HG03135 (cell line): Measurements from ENCODE around the gene KCTD1.

Experiments
- ATAC-seq: cut with Tn5 transposase; IDR thresholded peaks from one replicate; pipeline ENCODE4 v1.9.1; 2021; ENCODE audit warnings: mild to moderate bottlenecking, moderate library complexity; ENCODE audit not compliant: unreplicated experiment

The KCTD1 gene

DNA sequence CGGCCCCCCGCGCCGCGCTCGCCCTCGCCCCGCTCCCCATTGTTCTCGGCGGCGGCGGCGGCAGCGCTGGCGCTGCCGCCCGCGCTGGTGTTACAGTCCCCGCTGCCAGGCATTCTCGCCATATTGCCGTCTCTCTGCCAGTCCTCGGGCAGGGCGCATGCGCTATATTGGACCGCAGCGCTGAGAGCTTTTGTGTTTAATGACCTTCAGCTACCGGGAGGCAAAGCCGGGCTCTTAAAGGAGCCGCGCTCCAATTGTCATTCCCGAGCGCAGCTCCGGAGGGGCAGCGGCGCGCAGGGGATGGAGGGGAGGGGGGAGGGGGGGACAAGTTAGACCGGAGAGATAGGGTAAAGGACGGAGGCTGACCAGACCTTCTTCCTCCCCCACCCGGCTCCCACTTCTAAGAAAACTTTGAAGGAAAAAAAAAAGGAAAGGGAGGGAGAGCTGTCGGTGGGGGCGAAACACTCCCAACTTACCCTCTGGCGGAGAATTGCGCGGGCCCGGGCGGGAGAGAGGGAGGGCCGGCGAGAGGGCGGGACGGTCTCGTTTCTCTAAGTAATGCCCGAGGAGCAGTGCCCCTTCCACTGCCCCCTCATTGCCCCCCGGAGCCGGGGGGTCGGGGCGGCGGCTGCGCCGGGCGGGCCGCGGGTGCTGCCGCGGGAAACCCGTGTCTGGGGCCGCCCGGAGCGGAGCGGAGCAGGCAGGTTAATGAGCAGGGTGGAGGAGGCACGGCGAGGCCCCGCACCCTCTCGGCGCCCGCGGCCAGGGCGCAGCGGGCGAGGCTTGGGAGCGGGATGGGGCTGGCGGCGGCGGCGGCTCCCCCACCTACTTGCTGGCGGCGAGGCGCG lies at the start of gene KCTD1:
Gene KCTD1 (minus strand): TSS at position 139 of the 848 bp plus-strand sequence. CDS start 17 bp downstream, at position 122.
- ATAC-seq: peak; percentile 46

DNA sequence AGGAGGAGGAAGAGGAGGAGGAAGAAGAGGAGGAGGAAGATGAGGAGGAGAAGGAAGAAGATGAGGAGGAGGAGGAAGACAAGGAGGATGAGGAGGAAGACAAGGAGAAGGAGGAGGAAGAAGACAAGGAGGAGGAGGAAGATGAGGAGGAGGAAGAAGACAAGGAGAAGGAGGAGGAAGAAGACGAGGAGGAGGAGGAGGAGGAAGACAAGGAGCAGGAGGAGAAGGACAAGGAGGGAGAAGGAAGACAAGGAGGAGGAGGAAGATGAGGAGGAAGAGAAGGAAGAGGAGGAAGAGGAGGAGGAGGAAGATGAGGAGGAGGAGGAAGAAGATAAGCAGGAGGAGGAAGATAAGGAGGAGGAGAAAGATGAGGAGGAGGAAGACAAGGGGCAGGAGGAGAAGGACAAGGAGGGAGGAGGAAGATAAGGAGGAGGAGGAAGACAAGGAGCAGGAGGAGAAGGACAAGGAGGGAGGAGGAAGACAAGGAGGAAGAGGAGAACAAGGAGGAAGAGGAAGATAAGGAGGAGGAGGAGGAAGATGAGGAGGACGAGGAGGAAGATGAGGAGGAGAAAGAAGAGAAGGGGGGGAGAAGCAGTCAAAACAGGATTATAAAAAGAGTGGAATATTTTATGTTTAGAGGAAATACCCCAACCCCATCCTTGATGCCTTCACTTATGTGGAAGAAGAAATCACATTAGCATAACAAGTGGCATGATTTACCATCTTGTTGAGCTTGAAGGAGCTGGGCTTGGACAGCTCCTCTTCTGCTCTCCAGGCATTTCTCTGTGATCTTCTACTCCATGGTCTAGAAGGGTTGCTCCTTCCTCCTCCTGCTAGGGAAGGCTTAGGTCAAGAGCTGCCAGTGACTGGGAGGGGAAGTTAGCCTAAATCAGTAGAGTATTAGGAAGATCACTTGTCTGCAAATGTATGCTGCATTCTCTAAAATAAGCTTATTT lies 45.3 kb upstream of the KCTD1 start:
- ATAC-seq: no peak

DNA sequence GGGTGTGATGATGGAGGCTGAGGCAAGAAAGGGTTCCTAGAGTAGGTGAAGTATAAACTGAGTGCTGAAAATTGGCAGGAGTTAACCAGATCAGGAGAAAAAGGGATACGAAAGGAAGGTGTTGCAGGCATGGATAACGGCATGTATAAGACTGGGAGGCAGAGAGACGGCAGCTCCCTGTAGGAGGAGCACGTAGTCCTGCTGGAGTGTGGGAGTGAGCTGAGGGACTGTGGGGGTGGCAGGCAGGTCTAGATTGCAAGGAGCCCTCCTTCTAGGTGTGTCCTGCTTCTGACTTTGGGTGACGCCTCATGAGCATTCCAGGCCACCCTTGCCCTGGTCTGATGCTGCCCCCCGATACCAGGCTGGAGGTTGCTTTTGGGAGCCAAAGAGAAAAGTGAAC lies 36.4 kb upstream of the KCTD1 start:
- no peak for ATAC-seq

GRCh38 chr18:26579941-26580618 lies 31.7 kb upstream of the KCTD1 start:
- ATAC-seq: no peak

DNA sequence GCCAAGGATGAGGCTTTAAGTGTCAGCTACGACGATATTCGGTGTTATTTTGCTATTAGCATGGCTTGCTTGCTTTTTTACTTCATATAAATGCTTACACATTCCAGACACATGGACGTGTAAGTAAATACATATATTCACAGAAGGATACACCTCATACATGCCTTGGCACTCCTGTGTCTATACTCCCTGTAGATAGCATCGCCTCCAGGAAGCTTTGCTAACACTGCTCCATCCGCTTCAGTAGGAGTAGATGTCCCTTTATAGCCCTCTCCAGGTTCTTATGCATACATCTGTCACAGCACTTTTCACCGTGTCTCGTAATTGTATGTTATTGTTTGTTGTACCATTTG lies 27.5 kb upstream of the KCTD1 start:
- no peak for ATAC-seq

GRCh38 chr18:26574958-26575864 lies 26.9 kb upstream of the KCTD1 start:
- no peak for ATAC-seq

GRCh38 chr18:26568926-26569665 lies 20.7 kb upstream of the KCTD1 start:
- ATAC-seq: no peak

- no peak for ATAC-seq
Measured at GRCh38 chr18:26568513-26568912, 20.2 kb upstream of the KCTD1 start.

GRCh38 chr18:26566874-26567555 lies 18.7 kb upstream of the KCTD1 start:
- ATAC-seq: no peak

GRCh38 chr18:26565514-26565913 lies 17.2 kb upstream of the KCTD1 start:
- no peak for ATAC-seq

GRCh38 chr18:26563024-26563423 lies 14.7 kb upstream of the KCTD1 start:
- ATAC-seq: no peak

DNA sequence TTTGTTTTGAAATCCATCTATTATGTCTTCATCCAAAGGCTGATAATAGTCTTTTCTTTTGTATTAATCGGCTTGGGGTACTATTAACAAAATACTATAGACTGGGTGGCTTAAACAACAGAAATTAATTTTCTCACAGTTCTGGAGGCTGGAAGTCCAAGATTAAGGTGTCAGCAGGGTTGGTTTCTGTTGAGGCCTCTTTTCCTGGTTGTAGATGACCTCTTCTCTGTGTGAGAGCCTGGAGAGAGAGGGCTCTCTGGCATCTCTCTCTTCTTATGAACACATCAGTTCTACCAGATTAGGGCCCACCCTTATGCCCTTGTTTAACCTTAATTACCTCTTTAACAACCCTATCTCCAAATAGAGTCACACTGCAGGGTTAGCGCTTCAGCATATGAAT lies 14.2 kb upstream of the KCTD1 start:
- ATAC-seq: no peak

DNA sequence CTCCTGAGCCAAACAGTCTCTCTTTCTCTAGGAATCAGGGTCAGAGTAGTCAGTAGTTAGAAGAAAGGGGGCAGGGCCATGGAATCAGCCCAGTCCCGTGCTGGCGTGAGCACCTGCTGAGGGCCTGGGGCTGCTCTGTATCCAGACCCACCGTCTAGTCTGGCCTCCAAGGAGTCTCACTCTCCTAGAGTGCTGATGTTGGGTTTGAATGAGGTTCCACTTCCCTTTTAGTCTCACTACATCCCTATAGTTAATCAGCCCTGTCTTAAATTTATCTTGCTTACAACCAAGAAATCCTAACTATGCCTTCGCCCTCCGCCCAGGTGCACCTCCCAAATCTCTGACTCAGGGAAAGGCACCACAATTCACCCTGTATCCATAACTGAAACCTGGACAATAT lies 13.4 kb upstream of the KCTD1 start:
- ATAC-seq: no peak

GRCh38 chr18:26556573-26556972 lies 8.2 kb upstream of the KCTD1 start:
- ATAC-seq: no peak

DNA sequence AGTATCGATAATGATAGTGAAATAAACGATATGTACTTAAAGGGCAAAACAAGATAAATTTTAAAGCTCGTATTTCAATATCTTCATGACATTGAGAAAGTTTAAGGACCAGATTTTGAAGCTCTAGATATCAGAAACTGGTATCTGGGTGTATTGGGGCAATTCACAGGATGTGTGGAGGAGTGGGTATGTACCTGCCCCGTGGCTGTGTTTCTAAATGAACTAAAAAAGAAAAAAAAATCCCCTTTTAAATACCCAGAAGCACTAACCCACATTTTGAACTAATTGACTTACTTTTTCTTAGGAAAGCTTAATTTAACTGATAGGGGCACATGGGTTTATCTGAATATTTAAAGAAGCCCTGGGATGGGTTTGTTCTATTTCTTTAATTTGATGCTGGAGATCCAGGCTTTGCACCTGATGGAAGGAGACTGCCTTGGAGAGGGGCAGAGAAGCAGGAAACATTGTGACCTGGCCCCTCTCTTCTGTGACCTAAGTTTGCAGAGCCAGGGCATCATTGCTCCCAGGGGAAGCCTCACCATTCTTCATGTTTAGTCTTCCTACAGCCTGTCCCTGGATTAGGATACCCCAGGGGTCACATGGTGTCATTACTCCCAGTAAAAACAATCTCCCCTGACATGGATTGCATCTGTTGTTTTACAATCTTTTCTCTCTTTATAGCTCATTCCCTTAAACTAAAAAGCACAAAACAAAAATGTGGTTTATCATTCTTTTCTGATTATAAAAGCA lies 7.6 kb upstream of the KCTD1 start:
- no peak for ATAC-seq

DNA sequence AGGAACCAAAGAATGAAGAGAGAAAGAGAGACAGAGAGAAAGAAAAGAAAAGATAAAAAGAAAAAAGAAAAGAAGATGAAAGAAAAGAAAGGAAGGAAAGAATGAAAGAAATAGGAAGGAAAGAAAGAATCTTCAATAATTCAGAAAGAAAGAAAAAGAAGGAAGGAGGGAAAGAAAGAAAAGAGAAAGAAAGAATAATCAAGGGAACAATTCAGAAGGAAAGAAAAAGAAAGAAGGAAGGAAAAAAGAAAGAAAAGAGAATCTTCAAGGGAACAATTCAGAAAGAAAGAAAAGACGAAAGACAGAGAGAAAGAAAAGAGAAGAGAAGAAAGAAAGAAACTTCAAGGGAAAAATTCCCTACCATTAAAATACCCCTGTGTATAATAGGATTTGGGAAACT lies 5.6 kb upstream of the KCTD1 start:
- no peak for ATAC-seq

DNA sequence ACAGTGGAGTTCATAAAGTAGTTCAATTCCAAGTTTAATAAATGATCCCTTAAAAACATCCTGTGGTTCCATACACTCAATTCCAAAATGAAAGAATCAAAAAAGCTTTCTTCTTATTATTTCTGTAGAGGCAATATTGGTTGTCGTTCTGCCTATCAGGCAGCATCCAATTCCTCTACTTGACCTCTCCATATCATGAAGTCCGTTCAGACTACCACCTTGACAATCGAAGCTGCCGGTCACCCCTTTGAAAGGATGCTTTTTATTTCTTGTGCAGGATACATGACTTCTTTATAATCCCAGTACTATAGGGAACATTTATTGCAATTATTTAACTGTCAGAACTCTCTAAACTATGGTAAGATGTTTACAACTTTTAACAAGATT lies 3.3 kb upstream of the KCTD1 start:
- no peak for ATAC-seq

DNA sequence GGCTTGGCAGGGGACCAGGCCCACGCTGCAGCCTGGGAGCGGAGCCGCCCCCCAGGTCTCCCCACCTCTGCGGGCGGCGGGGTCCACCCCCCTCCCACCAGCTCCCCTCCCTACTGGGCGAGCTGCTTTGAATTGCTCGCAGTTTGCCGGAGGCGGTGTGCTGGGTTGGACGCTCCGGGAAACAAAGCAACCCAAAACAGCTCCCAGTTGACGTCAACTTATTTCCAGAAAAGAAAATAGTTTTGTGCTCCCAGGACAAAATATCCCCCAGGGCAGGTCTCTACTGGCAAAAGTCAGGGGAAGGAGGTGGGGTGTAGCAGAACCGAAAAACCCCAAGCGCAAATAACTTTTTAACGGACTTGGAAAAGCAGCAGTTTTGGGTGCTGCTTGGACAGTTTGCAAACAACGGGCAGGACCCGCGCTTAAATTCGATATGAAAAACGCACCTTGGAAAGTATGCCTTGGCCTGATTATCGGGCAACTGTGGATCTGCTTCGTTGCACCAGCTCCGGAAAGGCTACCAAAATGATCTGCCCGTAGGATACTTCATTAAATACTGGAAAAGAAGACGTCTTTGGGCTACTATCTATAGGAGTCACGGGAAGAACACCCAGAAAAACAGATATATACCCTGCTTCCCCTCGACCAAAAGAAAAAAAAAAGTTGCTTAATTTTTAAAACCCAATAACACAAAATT lies 2.8 kb upstream of the KCTD1 start:
- ATAC-seq: no peak
